Measurements from ENCODE around the gene ZNF483.
"Not testable (repeated sequence)": the region's sequence is repeated elsewhere in the genome, so short reads cannot be mapped to it uniquely, and the experiment has no call there.

GRCh38 chr9:111511581-111511980, 13.4 kb upstream of the ZNF483 start:
- TF ChIP-seq USF2 (IDR thresholded peaks at IDR 0.05; ENCODE audit: borderline replicate concordance, low read depth, low read length); CTCF (IDR thresholded peaks at IDR 0.05); GATA2 (CRISPR knock-in tag; IDR thresholded peaks at IDR 0.05); JUND (IDR thresholded peaks at IDR 0.05); NRF1 (IDR thresholded peaks at IDR 0.05; ENCODE audit: low read depth, low read length); FOXM1 (IDR thresholded peaks at IDR 0.05; ENCODE audit: low read depth); GABPA (IDR thresholded peaks at IDR 0.05; ENCODE audit: low read depth); ZBTB33 (IDR thresholded peaks at IDR 0.05; ENCODE audit: borderline replicate concordance, low read depth); TAF1 (IDR thresholded peaks at IDR 0.05; ENCODE audit: borderline replicate concordance, low read depth, low read length); USF1 (IDR thresholded peaks at IDR 0.05; ENCODE audit: borderline replicate concordance, low read depth); POLR2AphosphoS5 (IDR thresholded peaks at IDR 0.05; ENCODE audit: low read depth, low read length); TEAD4 (IDR thresholded peaks at IDR 0.05; ENCODE audit: borderline replicate concordance, insufficient read depth): not testable (repeated sequence)
